Loucy (cell line): ENCODE measurements around the gene PHTF2.

ENCODE experiments used
- EZH2phosphoT487 ChIP-seq: fragments of 200-600 bp; IDR thresholded peaks from 2 replicates; pipeline ENCODE4 v1.6.1; 2018; ENCODE audit warnings: antibody characterized with exemption, mild to moderate bottlenecking, moderate library complexity, borderline replicate concordance
- TF ChIP-seq, protein P1 (sequence below): fragments of 200-600 bp; sonication (generic); conservative IDR thresholded peaks from 2 replicates; pipeline ENCODE4 v1.5.1; 2014; ENCODE audit warnings: mild to moderate bottlenecking, antibody characterized with exemption, low read length

- TF ChIP-seq, protein P1, sequence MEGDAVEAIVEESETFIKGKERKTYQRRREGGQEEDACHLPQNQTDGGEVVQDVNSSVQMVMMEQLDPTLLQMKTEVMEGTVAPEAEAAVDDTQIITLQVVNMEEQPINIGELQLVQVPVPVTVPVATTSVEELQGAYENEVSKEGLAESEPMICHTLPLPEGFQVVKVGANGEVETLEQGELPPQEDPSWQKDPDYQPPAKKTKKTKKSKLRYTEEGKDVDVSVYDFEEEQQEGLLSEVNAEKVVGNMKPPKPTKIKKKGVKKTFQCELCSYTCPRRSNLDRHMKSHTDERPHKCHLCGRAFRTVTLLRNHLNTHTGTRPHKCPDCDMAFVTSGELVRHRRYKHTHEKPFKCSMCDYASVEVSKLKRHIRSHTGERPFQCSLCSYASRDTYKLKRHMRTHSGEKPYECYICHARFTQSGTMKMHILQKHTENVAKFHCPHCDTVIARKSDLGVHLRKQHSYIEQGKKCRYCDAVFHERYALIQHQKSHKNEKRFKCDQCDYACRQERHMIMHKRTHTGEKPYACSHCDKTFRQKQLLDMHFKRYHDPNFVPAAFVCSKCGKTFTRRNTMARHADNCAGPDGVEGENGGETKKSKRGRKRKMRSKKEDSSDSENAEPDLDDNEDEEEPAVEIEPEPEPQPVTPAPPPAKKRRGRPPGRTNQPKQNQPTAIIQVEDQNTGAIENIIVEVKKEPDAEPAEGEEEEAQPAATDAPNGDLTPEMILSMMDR = no peak
- no peak for TF ChIP-seq EZH2phosphoT487
Observed at GRCh38 chr7:77782383-77782782, 16.2 kb upstream of the PHTF2 start.
